ENCODE measurements around the gene RYR3. TPM values are rescaled to one million over a fixed set of nuclear protein-coding genes. Genes with fewer than 3 reads are reported as not detected.

Gene RYR3
- total RNA-seq, 4 donors from 2014 or later: 9.1 to 64.0 (median 30.4) TPM

- Histone ChIP-seq H3K9me3 (no peaks in the 10 kb centered on the region), H3K27ac (no peak overlapping the region), H3K4me3 (no peak overlapping the region), H3K27me3 (no peaks in the 10 kb centered on the region), H3K4me1 (no peaks in the 10 kb centered on the region), H3K36me3 (no peaks in the 10 kb centered on the region)
- intact Hi-C loops (cut with DNase I; ENCODE audit: low total_unique reads): no loop called here
- DNase-seq: no peak
- TF ChIP-seq CTCF (IDR thresholded peaks at IDR 0.05) (no peak), POLR2A (IDR thresholded peaks at IDR 0.05) (no peak)
These were observed 328.3 kb downstream of the RYR3 start for GRCh38 chr15:33639051-33639450.

GRCh38 chr15:33639456-33639855 lies 328.7 kb downstream of the RYR3 start:
- no peaks in the 10 kb centered on the region for H3K4me1 ChIP-seq
- intact Hi-C loops (cut with DNase I; ENCODE audit: low total_unique reads): no loop called here
- no peak for TF ChIP-seq CTCF (IDR thresholded peaks at IDR 0.05)
- TF ChIP-seq POLR2A (IDR thresholded peaks at IDR 0.05): no peak

GRCh38 chr15:33639978-33640377 lies 329.2 kb downstream of the RYR3 start:
- intact Hi-C loops (cut with DNase I; ENCODE audit: low total_unique reads): no loop called here
- no peaks in the 10 kb centered on the region for H3K4me1 ChIP-seq
- H3K36me3 ChIP-seq: no peaks in the 10 kb centered on the region
- H3K9me3 ChIP-seq: no peaks in the 10 kb centered on the region
- TF ChIP-seq POLR2A (IDR thresholded peaks at IDR 0.05): no peak
- no peak for DNase-seq
- no peaks in the 10 kb centered on the region for H3K27me3 ChIP-seq
- no peak overlapping the region for H3K27ac ChIP-seq
- no peak overlapping the region for H3K4me3 ChIP-seq

More at GRCh38 chr15:33639456-33639855, 328.7 kb downstream of the RYR3 start:
- no peak overlapping the region for H3K4me3 ChIP-seq
- H3K27ac ChIP-seq: no peak overlapping the region
- DNase-seq: no peak
- no peaks in the 10 kb centered on the region for H3K36me3 ChIP-seq
- no peaks in the 10 kb centered on the region for H3K9me3 ChIP-seq
- H3K27me3 ChIP-seq: no peaks in the 10 kb centered on the region

- Histone ChIP-seq H3K36me3 (no peaks in the 10 kb centered on the region), H3K4me3 (no peak overlapping the region), H3K4me1 (no peaks in the 10 kb centered on the region), H3K27ac (no peak overlapping the region), H3K9me3 (no peaks in the 10 kb centered on the region), H3K27me3 (no peaks in the 10 kb centered on the region)
- no peak for DNase-seq
- intact Hi-C loops (cut with DNase I; ENCODE audit: low total_unique reads): no loop called here
- no peak for TF ChIP-seq POLR2A (IDR thresholded peaks at IDR 0.05)
- TF ChIP-seq CTCF (IDR thresholded peaks at IDR 0.05): no peak
These were observed 330.3 kb downstream of the RYR3 start for GRCh38 chr15:33641069-33641468.

- intact Hi-C loops (cut with DNase I; ENCODE audit: low total_unique reads): no loop called here
- no peak overlapping the region for H3K4me3 ChIP-seq
- no peak overlapping the region for H3K27ac ChIP-seq
- TF ChIP-seq POLR2A (IDR thresholded peaks at IDR 0.05) (no peak), CTCF (IDR thresholded peaks at IDR 0.05) (no peak)
- no peaks in the 10 kb centered on the region for H3K36me3 ChIP-seq
- no peaks in the 10 kb centered on the region for H3K27me3 ChIP-seq
- H3K9me3 ChIP-seq: no peaks in the 10 kb centered on the region
- no peaks in the 10 kb centered on the region for H3K4me1 ChIP-seq
- DNase-seq: no peak
These were observed 333.5 kb downstream of the RYR3 start for GRCh38 chr15:33644304-33644703.

- no peak for DNase-seq
- Histone ChIP-seq H3K36me3 (no peaks in the 10 kb centered on the region), H3K27ac (no peak overlapping the region), H3K4me1 (no peaks in the 10 kb centered on the region), H3K4me3 (no peak overlapping the region), H3K27me3 (no peaks in the 10 kb centered on the region), H3K9me3 (no peaks in the 10 kb centered on the region)
- no peak for TF ChIP-seq CTCF (IDR thresholded peaks at IDR 0.05)
- intact Hi-C loops (cut with DNase I; ENCODE audit: low total_unique reads): no loop called here
These were observed 336.0 kb downstream of the RYR3 start for GRCh38 chr15:33646744-33647143.
